H1 (cell line): ENCODE data around the gene F2. TPM values are rescaled to one million over a fixed set of nuclear protein-coding genes. Genes with fewer than 3 reads are reported as not detected.

ENCODE experiments used
- FOSL1 ChIP-seq: IDR thresholded peaks from 2 replicates; pipeline ENCODE4 v1.6.1; 2011; ENCODE audit warnings: mild to moderate bottlenecking, low read depth, low read length, moderate library complexity; ENCODE audit not compliant: insufficient read depth
- POLR2AphosphoS5 ChIP-seq: IDR thresholded peaks from 2 replicates; pipeline ENCODE4 v1.6.1; 2011; ENCODE audit warnings: low read depth, low read length
- polyA plus RNA-seq, 7 experiments: library from polyadenylated mRNA; depleted of rRNA in 3 of 7; stranded (reverse) in 5 of 7; unstranded in 2 of 7; fragments of >200 nt in 5 of 7; fragments of 200-250 nt in 2 of 7; gene quantifications; 1 replicate in 5 of 7; 2 replicates in 1 of 7; 4 replicates in 1 of 7; pipeline versions ENCODE4 v1.2.1 to v1.2.3, GENCODE V29; 2011 to 2013; ENCODE audit warnings: missing spikeins in 2 of 7, mixed read lengths in 2 of 7
- total RNA-seq: library from RNA; stranded (reverse); fragmentation: NEBNext Ultra II Directional; extraction: Animal tissue kit (Norgen Biotek cat#: 25700); gene quantifications from 2 replicates; pipeline ENCODE4 v1.2.1, GENCODE V29; 2021

The F2 gene
- total and polyA plus RNA-seq, 2 of the 8 experiments (the other 6 are each of a cell fraction or from before 2014, with no cell fraction given), result 0.11 TPM; not detected in 1

DNA sequence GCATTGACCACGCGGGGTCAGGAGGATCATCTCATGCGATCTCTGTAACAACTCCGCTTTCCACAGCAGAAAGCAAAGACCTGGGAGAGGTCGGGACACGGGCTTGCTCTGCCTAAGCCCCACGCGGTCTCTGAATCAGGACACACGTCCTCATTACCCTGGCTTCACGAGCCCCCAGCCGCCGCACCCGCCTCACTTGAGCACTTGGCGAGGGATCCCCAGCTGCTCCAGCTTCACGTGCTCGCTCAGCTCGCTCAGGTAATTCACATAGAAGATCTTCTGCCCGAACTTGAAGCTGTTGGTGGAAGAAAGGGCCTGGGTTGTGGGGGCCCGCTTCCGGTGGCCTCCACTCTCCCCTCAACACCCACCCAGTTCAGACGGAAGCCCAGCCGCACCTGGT lies 38.2 kb upstream of the F2 start (continued):
- TF ChIP-seq FOSL1 (no peak), POLR2AphosphoS5 (no peak)
